ENCODE results near the gene CPSF3. TPM values are rescaled to one million over a fixed set of nuclear protein-coding genes. Genes with fewer than 3 reads are reported as not detected.

CPSF3 gene
- total and polyA plus RNA-seq, 2 of the 4 experiments (the other 2 are of a cell fraction), result 29.2 to 64.5 TPM

GRCh38 chr2:9405636-9406035 lies 17.8 kb upstream of the CPSF3 start:
- no peak for TF ChIP-seq RFX5 (IDR thresholded peaks at IDR 0.05; ENCODE audit: low read depth, low read length)
- no peak for TF ChIP-seq BHLHE40 (IDR thresholded peaks at IDR 0.05; ENCODE audit: low read depth, low read length)
- no peak for TF ChIP-seq RCOR1 (IDR thresholded peaks at IDR 0.05; ENCODE audit: insufficient replicate concordance, low read length)
- TF ChIP-seq NFE2L2 (IDR thresholded peaks at IDR 0.05; ENCODE audit: low read depth, low read length), result no peak
- TF ChIP-seq, protein P1, sequence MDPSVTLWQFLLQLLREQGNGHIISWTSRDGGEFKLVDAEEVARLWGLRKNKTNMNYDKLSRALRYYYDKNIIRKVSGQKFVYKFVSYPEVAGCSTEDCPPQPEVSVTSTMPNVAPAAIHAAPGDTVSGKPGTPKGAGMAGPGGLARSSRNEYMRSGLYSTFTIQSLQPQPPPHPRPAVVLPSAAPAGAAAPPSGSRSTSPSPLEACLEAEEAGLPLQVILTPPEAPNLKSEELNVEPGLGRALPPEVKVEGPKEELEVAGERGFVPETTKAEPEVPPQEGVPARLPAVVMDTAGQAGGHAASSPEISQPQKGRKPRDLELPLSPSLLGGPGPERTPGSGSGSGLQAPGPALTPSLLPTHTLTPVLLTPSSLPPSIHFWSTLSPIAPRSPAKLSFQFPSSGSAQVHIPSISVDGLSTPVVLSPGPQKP (IDR thresholded peaks at IDR 0.05; ENCODE audit: borderline replicate concordance, low read depth, low read length), result no peak
- no peak for TF ChIP-seq SMC3 (IDR thresholded peaks at IDR 0.05; ENCODE audit: low read depth, low read length)
- TF ChIP-seq, protein P2, sequence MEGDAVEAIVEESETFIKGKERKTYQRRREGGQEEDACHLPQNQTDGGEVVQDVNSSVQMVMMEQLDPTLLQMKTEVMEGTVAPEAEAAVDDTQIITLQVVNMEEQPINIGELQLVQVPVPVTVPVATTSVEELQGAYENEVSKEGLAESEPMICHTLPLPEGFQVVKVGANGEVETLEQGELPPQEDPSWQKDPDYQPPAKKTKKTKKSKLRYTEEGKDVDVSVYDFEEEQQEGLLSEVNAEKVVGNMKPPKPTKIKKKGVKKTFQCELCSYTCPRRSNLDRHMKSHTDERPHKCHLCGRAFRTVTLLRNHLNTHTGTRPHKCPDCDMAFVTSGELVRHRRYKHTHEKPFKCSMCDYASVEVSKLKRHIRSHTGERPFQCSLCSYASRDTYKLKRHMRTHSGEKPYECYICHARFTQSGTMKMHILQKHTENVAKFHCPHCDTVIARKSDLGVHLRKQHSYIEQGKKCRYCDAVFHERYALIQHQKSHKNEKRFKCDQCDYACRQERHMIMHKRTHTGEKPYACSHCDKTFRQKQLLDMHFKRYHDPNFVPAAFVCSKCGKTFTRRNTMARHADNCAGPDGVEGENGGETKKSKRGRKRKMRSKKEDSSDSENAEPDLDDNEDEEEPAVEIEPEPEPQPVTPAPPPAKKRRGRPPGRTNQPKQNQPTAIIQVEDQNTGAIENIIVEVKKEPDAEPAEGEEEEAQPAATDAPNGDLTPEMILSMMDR (conservative IDR thresholded peaks at IDR 0.05; ENCODE audit: low read depth, low read length), result no peak
- TF ChIP-seq, protein P3, sequence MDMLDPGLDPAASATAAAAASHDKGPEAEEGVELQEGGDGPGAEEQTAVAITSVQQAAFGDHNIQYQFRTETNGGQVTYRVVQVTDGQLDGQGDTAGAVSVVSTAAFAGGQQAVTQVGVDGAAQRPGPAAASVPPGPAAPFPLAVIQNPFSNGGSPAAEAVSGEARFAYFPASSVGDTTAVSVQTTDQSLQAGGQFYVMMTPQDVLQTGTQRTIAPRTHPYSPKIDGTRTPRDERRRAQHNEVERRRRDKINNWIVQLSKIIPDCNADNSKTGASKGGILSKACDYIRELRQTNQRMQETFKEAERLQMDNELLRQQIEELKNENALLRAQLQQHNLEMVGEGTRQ (IDR thresholded peaks at IDR 0.05; ENCODE audit: low read depth, low read length), result no peak
- no peak for TF ChIP-seq CEBPB (IDR thresholded peaks at IDR 0.05; ENCODE audit: low read depth, low read length)
- TF ChIP-seq RAD21 (IDR thresholded peaks at IDR 0.05; ENCODE audit: low read length), result no peak
- no peak for TF ChIP-seq CHD1 (IDR thresholded peaks at IDR 0.05; ENCODE audit: low read depth, low read length)
- no peak for TF ChIP-seq MAZ (IDR thresholded peaks at IDR 0.05; ENCODE audit: borderline replicate concordance, low read depth, low read length)
- no peak for TF ChIP-seq FOS (IDR thresholded peaks at IDR 0.05; ENCODE audit: low read depth, low read length)
- TF ChIP-seq MAFK (IDR thresholded peaks at IDR 0.05; ENCODE audit: low read depth, low read length), result no peak
- TF ChIP-seq POLR2A (IDR thresholded peaks at IDR 0.05; ENCODE audit: low read depth, low read length), result no peak
- no peak for TF ChIP-seq MXI1 (IDR thresholded peaks at IDR 0.05; ENCODE audit: borderline replicate concordance, low read depth, low read length)
- intact Hi-C loops (cut with micrococcal nuclease), result no loop called here
- CTCF ChIA-PET, result no interaction called here

More at GRCh38 chr2:9405636-9406035, 17.8 kb upstream of the CPSF3 start:
- H4K20me1 ChIP-seq (ENCODE audit: insufficient read depth, low read length), result peaks cover 25% of the 10 kb centered on the region
- no peak overlapping the region for H3K56ac ChIP-seq (ENCODE audit: extremely low read depth, insufficient read depth, low read length)
- peak overlapping the region; percentile 89; the same call in 1 of the 2 replicates for H3K14ac ChIP-seq (replicated peaks; ENCODE audit: low read depth, low read length)
- H3K36me3 ChIP-seq (ENCODE audit: control insufficient read depth, insufficient read depth, low read length), result peaks cover 33% of the 10 kb centered on the region
- peaks cover 32% of the 10 kb centered on the region for H3K9me1 ChIP-seq (ENCODE audit: insufficient read depth, low read length)
- dilution Hi-C loops (cut with HindIII; ENCODE audit: low sequenced_read_pairs, unreplicated experiment) (no loop called here), in situ Hi-C loops (cut with MboI; ENCODE audit: low sequenced_read_pairs) (no loop called here)
- BruUV-seq (replicated peaks), result no TSS peak
- H2BK15ac ChIP-seq (ENCODE audit: low read depth, low read length), result peak overlapping the region; percentile 55; the same call in 1 of the 3 replicates
- H3K18ac ChIP-seq (ENCODE audit: low read depth, low read length), result peak overlapping the region; percentile 43
- peak overlapping the region; percentile 31 for H2AK9ac ChIP-seq (replicated peaks; ENCODE audit: low read depth, low read length, poor library complexity)
- H3K9ac ChIP-seq (ENCODE audit: low read depth, low read length), result no peak overlapping the region
- no peaks in the 10 kb centered on the region for H3K9me3 ChIP-seq (ENCODE audit: control insufficient read depth, insufficient read depth, low read length)
- peak overlapping the region; percentile 86 for H3K4ac ChIP-seq (ENCODE audit: low read depth, low read length)
- peak overlapping the region; percentile 52 for H2AFZ ChIP-seq (replicated peaks; ENCODE audit: low read length, poor library complexity)
- peak overlapping the region; percentile 66 for H2BK120ac ChIP-seq (ENCODE audit: low read depth, low read length)
- peak overlapping the region; percentile 87 for H2BK5ac ChIP-seq (ENCODE audit: low read depth, low read length, poor library complexity, severe bottlenecking)
- peak overlapping the region; percentile 69 for H4K91ac ChIP-seq (ENCODE audit: insufficient read depth, low read depth, low read length)
- H4K8ac ChIP-seq (ENCODE audit: low read depth in 2 of 2, low read length in 2 of 2), result peak overlapping the region in 1 of 2 experiments; percentile 73; a peak in 2 of 4 replicates
- no peak overlapping the region for H3K4me3 ChIP-seq (ENCODE audit: insufficient read depth, low read depth, low read length)
- DNase-seq (peak; percentile 73), ATAC-seq (ENCODE audit: low read depth) (no peak; the same call in 1 of the 2 replicates)
- WGBS, 2 experiments (ENCODE audit: extremely low coverage in 2 of 2, insufficient read length in 1 of 2), result no CpG with 5 or more reads among the region's 2 CpGs
- peak overlapping the region; percentile 65; the same call in 1 of the 2 replicates for H3K27ac ChIP-seq (ENCODE audit: insufficient read depth, low read length)
- H3K27me3 ChIP-seq (ENCODE audit: control insufficient read depth, insufficient read depth, low read length), result no peaks in the 10 kb centered on the region
- H3K23ac ChIP-seq (ENCODE audit: low read depth, low read length), result peak overlapping the region; percentile 83
- peaks cover 11 to 54% of the 10 kb centered on the region in 2 experiments for H3K79me1 ChIP-seq (ENCODE audit: low read depth in 1 of 2, low read length in 2 of 2)
- peak overlapping the region; percentile 99 for H2AK5ac ChIP-seq (ENCODE audit: low read depth, low read length)
- peak overlapping the region; percentile 71; the same call in 1 of the 2 replicates for H2BK20ac ChIP-seq (ENCODE audit: low read depth, low read length)
- POLR2A ChIA-PET (ENCODE audit: unreplicated experiment), result no interaction called here
- H3K4me2 ChIP-seq (ENCODE audit: low read depth, low read length), result peak overlapping the region; percentile 1; the same call in 1 of the 2 replicates
- H4K5ac ChIP-seq (ENCODE audit: low read depth, low read length), result peak overlapping the region; percentile 25; the same call in 1 of the 2 replicates
- H3K4me1 ChIP-seq (ENCODE audit: control insufficient read depth, insufficient read depth, low read length), result peaks cover 32% of the 10 kb centered on the region

Data from IMR-90 (cell line).